K562 (cell line): ENCODE results near the gene TRMT10B. TPM values are rescaled to one million over a fixed set of nuclear protein-coding genes. Genes with fewer than 3 reads are reported as not detected.
A peak's percentile ranks its signal among the peaks of the same experiment; 100 is the strongest.
"Not testable (repeated sequence)": the region's sequence is repeated elsewhere in the genome, so short reads cannot be mapped to it uniquely, and the experiment has no call there.

Source experiments
- ATAC-seq: fragments of 200-7000 bp; cut with Tn5 transposase; 3 replicates; pipeline ENCODE4 v1.9.1; 2020; ENCODE audit warnings: moderate library complexity
- BruUV-seq: library from RNA; stranded (reverse); fragments of 400-500 nt; replicated peaks from 2 replicates; lab custom pipeline; 2021; lab: Mats Ljungman, UMichigan
- CTCF ChIA-PET: fragments of 300-600 bp; formaldehyde crosslinking; extraction: SDS; loops from one replicate; lab custom pipeline; 2021; ENCODE audit warnings: low intra/inter-chr PET ratio; lab: Yijun Ruan, JAX
- POLR2A ChIA-PET: fragments of 300-600, 350-650 bp; sonication (Branson Sonifier 250); formaldehyde crosslinking; extraction: SDS; loops from one replicate; lab custom pipeline; 2021; ENCODE audit warnings: antibody characterized with exemption, inconsistent platforms; lab: Yijun Ruan, JAX
- DNase-seq, 4 experiments: peaks; one replicate each; pipeline versions ENCODE4 v3.0.0 to v3.0.0-alpha.2; 2011 to 2018; ENCODE audit warnings: low spot score in 3 of 4, mixed read lengths in 3 of 4; ENCODE audit errors: extremely low read depth in 1 of 4
- FAIRE-seq: peaks from 2 replicates; lab custom pipeline; 2011; peaks lifted over from hg19 to GRCh38; lab: Jason Lieb, UNC
- H2AFZ ChIP-seq: 2 replicates; pipeline ENCODE4 v1.6.0; 2011; ENCODE audit warnings: low read depth, low read length, control low read depth, inconsistent platforms
- H3K27ac ChIP-seq: fragments of 200-600 bp; 3 replicates; pipeline ENCODE4 v1.8.0; 2011; ENCODE audit warnings: low read depth, mild to moderate bottlenecking, control low read depth, inconsistent platforms, low read length, moderate library complexity, mixed read lengths; ENCODE audit errors: extremely low read depth
- H3K27me3 ChIP-seq, 2 experiments: fragments of 300-600 bp in 1 of 2; 2 replicates in 1 of 2; 3 replicates in 1 of 2; pipeline versions ENCODE4 v1.6.0 to v1.8.0; 2011; ENCODE audit warnings: inconsistent platforms in 2 of 2, low read length in 2 of 2, mild to moderate bottlenecking in 1 of 2, mixed read lengths in 1 of 2, moderate library complexity in 1 of 2; ENCODE audit not compliant: control insufficient read depth in 2 of 2, insufficient read depth in 2 of 2
- H3K36me3 ChIP-seq: fragments of 300-600 bp; 3 replicates; pipeline ENCODE4 v1.8.0; 2011; ENCODE audit warnings: mild to moderate bottlenecking, low read length, inconsistent platforms; ENCODE audit not compliant: control insufficient read depth, insufficient read depth
- H3K4me1 ChIP-seq, 2 experiments: fragments of 200-600 bp in 1 of 2; replicated peaks in 1 of 2; 2 replicates in 1 of 2; 3 replicates in 1 of 2; pipeline versions ENCODE4 v1.5.1 to v1.8.0; 2011; ENCODE audit warnings: inconsistent platforms in 2 of 2, low read length in 2 of 2, mild to moderate bottlenecking in 1 of 2, mixed read lengths in 1 of 2, moderate library complexity in 1 of 2; ENCODE audit not compliant: control insufficient read depth in 2 of 2, insufficient read depth in 2 of 2
- H3K4me2 ChIP-seq: 2 replicates; pipeline ENCODE4 v1.6.1; 2011; ENCODE audit warnings: low read length, control low read depth, inconsistent platforms, mixed read lengths; ENCODE audit not compliant: insufficient read depth
- H3K4me3 ChIP-seq: fragments of 200-600 bp; sonication (generic), shearing (Covaris generic); 2 replicates; pipeline ENCODE4 v1.5.1; 2016; ENCODE audit warnings: control low read depth, inconsistent platforms
- H3K79me2 ChIP-seq: fragments of 200-600 bp; 3 replicates; pipeline ENCODE4 v1.8.0; 2011; ENCODE audit warnings: low read length, inconsistent platforms; ENCODE audit not compliant: control insufficient read depth, insufficient read depth
- H3K9ac ChIP-seq, 2 experiments: 2 replicates each; pipeline versions ENCODE4 v1.6.0 to v1.6.1; 2011; ENCODE audit warnings: low read depth in 2 of 2, low read length in 2 of 2, control low read depth in 1 of 2, inconsistent platforms in 1 of 2, mild to moderate bottlenecking in 1 of 2, mixed read lengths in 1 of 2; ENCODE audit not compliant: insufficient read depth in 1 of 2
- H3K9me1 ChIP-seq: one replicate; pipeline ENCODE4 v1.6.0; 2011; ENCODE audit warnings: inconsistent platforms, mild to moderate bottlenecking, low read length, moderate library complexity; ENCODE audit not compliant: control insufficient read depth, insufficient read depth
- H3K9me3 ChIP-seq: replicated peaks from 2 replicates; pipeline ENCODE4 v1.5.1; 2011; ENCODE audit warnings: low read depth, low read length, inconsistent platforms; ENCODE audit not compliant: control insufficient read depth, insufficient read depth
- H4K20me1 ChIP-seq: replicated peaks from 2 replicates; pipeline ENCODE4 v1.6.1; 2011; ENCODE audit warnings: low read length, inconsistent platforms, mixed read lengths; ENCODE audit not compliant: control insufficient read depth, insufficient read depth
- MAFG ChIP-seq: fragments of 450-650 bp; conservative IDR thresholded peaks from 2 replicates; pipeline ENCODE4 v1.6.1; 2016; ENCODE audit warnings: missing genetic modification characterization, missing compliant biosample characterization
- ZNF224 ChIP-seq: sonication (generic); formaldehyde crosslinking; IDR thresholded peaks from 2 replicates; pipeline ENCODE4 v1.8.0; 2022; ENCODE audit warnings: mild to moderate bottlenecking, missing genetic modification reagents
- ZNF583 ChIP-seq: fragments of 250-450 bp; sonication (Bioruptor Pico); IDR thresholded peaks from 2 replicates; pipeline ENCODE4 v1.4.0; 2020
- WGBS: fragments of 100-300 bp; shearing (Covaris generic); methylation state at CpG from one replicate; pipeline ENCODE4 v1.1.6; 2016; ENCODE audit warnings: low coverage, mixed read lengths; ENCODE audit not compliant: insufficient coverage; ENCODE audit errors: missing lambda C conversion rate; 5-methylcytosine and 5-hydroxymethylcytosine counted together
- in situ Hi-C: fragments of 300-500 bp; cut with MboI; formaldehyde crosslinking; loops from 4 replicates; pipeline ENCODE4 v1.15.0; 2018; ENCODE audit warnings: inconsistent platforms, mixed read lengths
- intact Hi-C: fragments of 100-400 bp; cut with micrococcal nuclease; formaldehyde crosslinking; loops from 2 replicates; pipeline ENCODE4 v1.14.2; 2022
- polyA plus RNA-seq, 8 experiments: library from polyadenylated mRNA; depleted of rRNA in 4 of 8; stranded (reverse) in 5 of 8; unstranded in 3 of 8; fragments of >200 nt; fragmentation: Nextera tagmentation in 2 of 8; fragmentation: Illumina TruSeq in 1 of 8; extraction: Ambion mirVana in 2 of 8; extraction: Trizol in 1 of 8; gene quantifications; 2 replicates each; pipeline versions ENCODE4 v1.2.1 to v1.2.3, GENCODE V29; 2011 to 2014; ENCODE audit warnings: inconsistent platforms in 1 of 8, missing spikeins in 1 of 8
- total RNA-seq, 7 experiments: library from RNA; depleted of rRNA in 6 of 7; stranded (reverse); fragments of >200 nt in 6 of 7; fragmentation: Illumina TruSeq in 2 of 7; extraction: Trizol in 2 of 7; gene quantifications; 2 replicates each; pipeline versions ENCODE4 v1.2.1 to v1.2.3, GENCODE V29; 2011 to 2021; ENCODE audit warnings: low replicate concordance in 1 of 7
- TF ChIP-seq, protein P1 (sequence below): sonication (generic); formaldehyde crosslinking; IDR thresholded peaks from 2 replicates; pipeline ENCODE4 v1.8.0; 2023; ENCODE audit warnings: mild to moderate bottlenecking, missing genetic modification reagents
- TF ChIP-seq, protein P2 (sequence below): sonication (generic); formaldehyde crosslinking; IDR thresholded peaks from 2 replicates; pipeline ENCODE4 v1.8.1; 2023; ENCODE audit warnings: mild to moderate bottlenecking, missing genetic modification reagents, moderate library complexity

TRMT10B gene
- total and polyA plus RNA-seq, 9 of the 15 experiments (the other 6 are each of a cell fraction or from before 2014, with no cell fraction given), result 2.9 to 13.4 (median 7.0) TPM

DNA sequence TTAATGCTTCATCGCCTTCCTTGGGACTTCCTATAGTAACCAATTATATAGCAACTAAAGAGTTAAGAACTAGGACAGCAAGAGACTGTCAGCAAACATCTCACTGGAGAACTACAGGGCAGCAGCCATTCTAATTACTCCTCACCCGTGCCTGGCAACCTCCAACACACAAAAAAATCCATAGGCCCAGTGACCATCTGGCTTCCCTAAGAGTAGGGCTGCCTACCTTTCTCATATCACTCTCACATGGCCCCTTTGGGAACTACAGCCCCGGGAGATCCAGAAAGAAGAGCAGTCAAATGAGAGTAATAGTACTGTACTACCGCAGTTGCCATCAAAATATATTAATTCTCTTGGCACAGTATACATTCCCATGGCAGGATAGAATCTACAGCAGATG is 52.7 kb downstream of the TRMT10B start (continued):
- TF ChIP-seq, protein P1, sequence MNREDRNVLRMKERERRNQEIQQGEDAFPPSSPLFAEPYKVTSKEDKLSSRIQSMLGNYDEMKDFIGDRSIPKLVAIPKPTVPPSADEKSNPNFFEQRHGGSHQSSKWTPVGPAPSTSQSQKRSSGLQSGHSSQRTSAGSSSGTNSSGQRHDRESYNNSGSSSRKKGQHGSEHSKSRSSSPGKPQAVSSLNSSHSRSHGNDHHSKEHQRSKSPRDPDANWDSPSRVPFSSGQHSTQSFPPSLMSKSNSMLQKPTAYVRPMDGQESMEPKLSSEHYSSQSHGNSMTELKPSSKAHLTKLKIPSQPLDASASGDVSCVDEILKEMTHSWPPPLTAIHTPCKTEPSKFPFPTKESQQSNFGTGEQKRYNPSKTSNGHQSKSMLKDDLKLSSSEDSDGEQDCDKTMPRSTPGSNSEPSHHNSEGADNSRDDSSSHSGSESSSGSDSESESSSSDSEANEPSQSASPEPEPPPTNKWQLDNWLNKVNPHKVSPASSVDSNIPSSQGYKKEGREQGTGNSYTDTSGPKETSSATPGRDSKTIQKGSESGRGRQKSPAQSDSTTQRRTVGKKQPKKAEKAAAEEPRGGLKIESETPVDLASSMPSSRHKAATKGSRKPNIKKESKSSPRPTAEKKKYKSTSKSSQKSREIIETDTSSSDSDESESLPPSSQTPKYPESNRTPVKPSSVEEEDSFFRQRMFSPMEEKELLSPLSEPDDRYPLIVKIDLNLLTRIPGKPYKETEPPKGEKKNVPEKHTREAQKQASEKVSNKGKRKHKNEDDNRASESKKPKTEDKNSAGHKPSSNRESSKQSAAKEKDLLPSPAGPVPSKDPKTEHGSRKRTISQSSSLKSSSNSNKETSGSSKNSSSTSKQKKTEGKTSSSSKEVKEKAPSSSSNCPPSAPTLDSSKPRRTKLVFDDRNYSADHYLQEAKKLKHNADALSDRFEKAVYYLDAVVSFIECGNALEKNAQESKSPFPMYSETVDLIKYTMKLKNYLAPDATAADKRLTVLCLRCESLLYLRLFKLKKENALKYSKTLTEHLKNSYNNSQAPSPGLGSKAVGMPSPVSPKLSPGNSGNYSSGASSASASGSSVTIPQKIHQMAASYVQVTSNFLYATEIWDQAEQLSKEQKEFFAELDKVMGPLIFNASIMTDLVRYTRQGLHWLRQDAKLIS (CRISPR knock-in tag), result no peak
- TF ChIP-seq, protein P2, sequence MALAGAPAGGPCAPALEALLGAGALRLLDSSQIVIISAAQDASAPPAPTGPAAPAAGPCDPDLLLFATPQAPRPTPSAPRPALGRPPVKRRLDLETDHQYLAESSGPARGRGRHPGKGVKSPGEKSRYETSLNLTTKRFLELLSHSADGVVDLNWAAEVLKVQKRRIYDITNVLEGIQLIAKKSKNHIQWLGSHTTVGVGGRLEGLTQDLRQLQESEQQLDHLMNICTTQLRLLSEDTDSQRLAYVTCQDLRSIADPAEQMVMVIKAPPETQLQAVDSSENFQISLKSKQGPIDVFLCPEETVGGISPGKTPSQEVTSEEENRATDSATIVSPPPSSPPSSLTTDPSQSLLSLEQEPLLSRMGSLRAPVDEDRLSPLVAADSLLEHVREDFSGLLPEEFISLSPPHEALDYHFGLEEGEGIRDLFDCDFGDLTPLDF (CRISPR knock-in tag), result 0 out of 2 replicates have a peak, but pooled peaks have one; percentile 16
- TF ChIP-seq ZNF224 (CRISPR knock-in tag) (no peak), MAFG (tag) (no peak), ZNF583 (CRISPR knock-in tag) (no peak)

DNA sequence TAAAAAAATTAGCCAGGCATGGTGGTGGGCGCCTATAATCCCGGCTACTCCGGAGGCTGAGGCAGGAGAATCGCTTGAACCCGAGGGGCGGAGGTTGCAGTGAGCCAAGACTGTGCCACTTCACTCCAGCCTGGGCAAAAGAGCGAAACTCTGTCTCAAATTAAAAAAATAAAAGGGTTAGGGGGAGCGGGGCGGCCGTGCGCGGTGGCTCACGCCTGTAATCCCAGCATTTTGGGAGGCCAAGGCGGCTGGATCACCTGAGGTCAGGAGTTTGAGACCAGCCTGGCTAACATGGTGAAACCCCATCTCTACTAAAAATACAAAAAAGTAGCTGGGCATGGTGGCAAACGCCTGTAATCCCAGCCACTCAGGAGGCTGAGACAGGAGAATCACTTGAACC is 56.1 kb downstream of the TRMT10B start:
- H3K4me2 ChIP-seq, H2AFZ ChIP-seq, H3K4me3 ChIP-seq, in situ Hi-C loops, H3K9ac ChIP-seq, DNase-seq, H4K20me1 ChIP-seq, H3K27ac ChIP-seq, ATAC-seq, CTCF ChIA-PET, H3K9me1 ChIP-seq, BruUV-seq, FAIRE-seq, intact Hi-C loops, H3K9me3 ChIP-seq, H3K4me1 ChIP-seq, H3K27me3 ChIP-seq: not testable (repeated sequence)
- H3K79me2 ChIP-seq, result peaks cover 60% of the 10 kb centered on the region
- WGBS, result 97% methylated on average over 15 of the region's 15 CpGs
- H3K36me3 ChIP-seq, result peaks cover 32% of the 10 kb centered on the region; the same call in 2 of the 3 replicates
- POLR2A ChIA-PET, result interaction anchor here (0.9 to 2.6 kb wide), 2 partner anchors 9 kb away, joined by 7 to 12 read pairs; partner anchors contain the start of gene DCAF10
